K562 (cell line): Measurements from ENCODE around the gene LMOD1. TPM values are rescaled to one million over a fixed set of nuclear protein-coding genes. Genes with fewer than 3 reads are reported as not detected.

ENCODE experiments used
- CBFA2T3 ChIP-seq: fragments of 450-650 bp; IDR thresholded peaks from 2 replicates; pipeline ENCODE4 v1.6.1; 2017
- CREM ChIP-seq: IDR thresholded peaks from 2 replicates; pipeline ENCODE4 v1.6.1; 2014; ENCODE audit warnings: antibody characterized with exemption, low read depth
- DNMT1 ChIP-seq: fragments of 450-650 bp; IDR thresholded peaks from 2 replicates; pipeline ENCODE4 v1.6.1; 2016; ENCODE audit warnings: antibody characterized with exemption, mild to moderate bottlenecking
- EP300 ChIP-seq: IDR thresholded peaks from 2 replicates; pipeline ENCODE4 v1.6.1; 2012; ENCODE audit warnings: low read length, improper control_type of control experiment
- EZH2 ChIP-seq: IDR thresholded peaks from 2 replicates; pipeline ENCODE4 v1.6.1; 2012; ENCODE audit warnings: low read depth, mild to moderate bottlenecking, inconsistent platforms, low read length, borderline replicate concordance
- HDAC3 ChIP-seq: fragments of 450-650 bp; IDR thresholded peaks from 2 replicates; pipeline ENCODE4 v1.6.1; 2018; ENCODE audit warnings: borderline replicate concordance, mild to moderate bottlenecking, moderate library complexity; ENCODE audit not compliant: partially characterized antibody
- L3MBTL2 ChIP-seq: fragments of 450-650 bp; IDR thresholded peaks from 2 replicates; pipeline ENCODE4 v1.6.1; 2016; ENCODE audit warnings: mild to moderate bottlenecking, moderate library complexity
- MLX ChIP-seq, 2 experiments: fragments of 450-650 bp in 1 of 2; sonication (generic) in 1 of 2; formaldehyde crosslinking; conservative IDR thresholded peaks; 2 replicates each; pipeline versions ENCODE4 v1.4.0 to v1.8.1; 2020 to 2022; ENCODE audit warnings: mild to moderate bottlenecking in 1 of 2, missing genetic modification reagents in 1 of 2
- MTA3 ChIP-seq: fragments of 450-650 bp; formaldehyde crosslinking; IDR thresholded peaks from 2 replicates; pipeline ENCODE4 v1.6.1; 2017; ENCODE audit warnings: mild to moderate bottlenecking, borderline replicate concordance
- NFIC ChIP-seq: fragments of 450-650 bp; IDR thresholded peaks from 2 replicates; pipeline ENCODE4 v1.6.1; 2017; ENCODE audit warnings: mild to moderate bottlenecking, inconsistent platforms
- PTRF ChIP-seq: fragments of 450-650 bp; IDR thresholded peaks from 2 replicates; pipeline ENCODE4 v1.6.1; 2016; ENCODE audit warnings: mild to moderate bottlenecking, missing genetic modification characterization, missing compliant biosample characterization
- RBM14 ChIP-seq: fragments of 200-400 bp; formaldehyde crosslinking; IDR thresholded peaks from 2 replicates; pipeline ENCODE4 v1.6.1; 2018; ENCODE audit warnings: low read depth, mild to moderate bottlenecking, low read length, moderate library complexity, borderline replicate concordance; ENCODE audit not compliant: insufficient read depth
- RCOR1 ChIP-seq, 2 experiments: IDR thresholded peaks; 2 replicates each; pipeline ENCODE4 v1.6.1; 2012; ENCODE audit warnings: low read depth in 2 of 2, low read length in 2 of 2, borderline replicate concordance in 1 of 2, improper control_type of control experiment in 1 of 2
- SMARCA4 ChIP-seq: fragments of 450-650 bp; IDR thresholded peaks from 2 replicates; pipeline ENCODE4 v1.6.1; 2016
- USF1 ChIP-seq: sonication (generic); formaldehyde crosslinking; IDR thresholded peaks from 2 replicates; pipeline ENCODE4 v1.9.0; 2022; ENCODE audit warnings: mild to moderate bottlenecking, missing genetic modification reagents
- ZNF217 ChIP-seq: sonication (generic); formaldehyde crosslinking; IDR thresholded peaks from 2 replicates; pipeline ENCODE4 v1.8.0; 2022; ENCODE audit warnings: mild to moderate bottlenecking, missing genetic modification reagents
- ZNF668 ChIP-seq: fragments of 250-450 bp; sonication (Bioruptor Pico); IDR thresholded peaks from 2 replicates; pipeline ENCODE4 v1.8.0; 2022; ENCODE audit warnings: mild to moderate bottlenecking, inconsistent platforms
- polyA plus RNA-seq, 8 experiments: library from polyadenylated mRNA; depleted of rRNA in 4 of 8; stranded (reverse) in 5 of 8; unstranded in 3 of 8; fragments of >200 nt; fragmentation: Nextera tagmentation in 2 of 8; fragmentation: Illumina TruSeq in 1 of 8; extraction: Ambion mirVana in 2 of 8; extraction: Trizol in 1 of 8; gene quantifications; 2 replicates each; pipeline versions ENCODE4 v1.2.1 to v1.2.3, GENCODE V29; 2011 to 2014; ENCODE audit warnings: inconsistent platforms in 1 of 8, missing spikeins in 1 of 8
- total RNA-seq, 7 experiments: library from RNA; depleted of rRNA in 6 of 7; stranded (reverse); fragments of >200 nt in 6 of 7; fragmentation: Illumina TruSeq in 2 of 7; extraction: Trizol in 2 of 7; gene quantifications; 2 replicates each; pipeline versions ENCODE4 v1.2.1 to v1.2.3, GENCODE V29; 2011 to 2021; ENCODE audit warnings: low replicate concordance in 1 of 7
- TF ChIP-seq, protein P1 (sequence below): sonication (generic); formaldehyde crosslinking; IDR thresholded peaks from 2 replicates; pipeline ENCODE4 v1.8.1; 2022; ENCODE audit warnings: missing genetic modification reagents
- TF ChIP-seq, protein P2 (sequence below): IDR thresholded peaks from 2 replicates; pipeline ENCODE4 v1.6.1; 2016; ENCODE audit warnings: missing genetic modification characterization, missing compliant biosample characterization
- TF ChIP-seq, protein P3 (sequence below): fragments of 200-800 bp; sonication (Bioruptor generic); IDR thresholded peaks from 2 replicates; pipeline ENCODE4 v1.6.1; 2016; ENCODE audit warnings: missing genetic modification characterization, missing compliant biosample characterization

Gene LMOD1
- total and polyA plus RNA-seq, 9 of the 15 experiments (the other 6 are each of a cell fraction or from before 2014, with no cell fraction given): 0.03 to 0.54 (median 0.38) TPM; not detected in 1

- TF ChIP-seq CBFA2T3: no peak
- TF ChIP-seq PTRF (tag): no peak
- TF ChIP-seq CREM: 0 out of 2 replicates have a peak, but pooled peaks have one; percentile 9
- no peak for TF ChIP-seq EZH2
- no peak for TF ChIP-seq L3MBTL2
- TF ChIP-seq, protein P1, sequence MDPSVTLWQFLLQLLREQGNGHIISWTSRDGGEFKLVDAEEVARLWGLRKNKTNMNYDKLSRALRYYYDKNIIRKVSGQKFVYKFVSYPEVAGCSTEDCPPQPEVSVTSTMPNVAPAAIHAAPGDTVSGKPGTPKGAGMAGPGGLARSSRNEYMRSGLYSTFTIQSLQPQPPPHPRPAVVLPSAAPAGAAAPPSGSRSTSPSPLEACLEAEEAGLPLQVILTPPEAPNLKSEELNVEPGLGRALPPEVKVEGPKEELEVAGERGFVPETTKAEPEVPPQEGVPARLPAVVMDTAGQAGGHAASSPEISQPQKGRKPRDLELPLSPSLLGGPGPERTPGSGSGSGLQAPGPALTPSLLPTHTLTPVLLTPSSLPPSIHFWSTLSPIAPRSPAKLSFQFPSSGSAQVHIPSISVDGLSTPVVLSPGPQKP (CRISPR knock-in tag): no peak
- TF ChIP-seq USF1: peak; percentile 36; the same call in 1 of the 2 replicates
- TF ChIP-seq, protein P2, sequence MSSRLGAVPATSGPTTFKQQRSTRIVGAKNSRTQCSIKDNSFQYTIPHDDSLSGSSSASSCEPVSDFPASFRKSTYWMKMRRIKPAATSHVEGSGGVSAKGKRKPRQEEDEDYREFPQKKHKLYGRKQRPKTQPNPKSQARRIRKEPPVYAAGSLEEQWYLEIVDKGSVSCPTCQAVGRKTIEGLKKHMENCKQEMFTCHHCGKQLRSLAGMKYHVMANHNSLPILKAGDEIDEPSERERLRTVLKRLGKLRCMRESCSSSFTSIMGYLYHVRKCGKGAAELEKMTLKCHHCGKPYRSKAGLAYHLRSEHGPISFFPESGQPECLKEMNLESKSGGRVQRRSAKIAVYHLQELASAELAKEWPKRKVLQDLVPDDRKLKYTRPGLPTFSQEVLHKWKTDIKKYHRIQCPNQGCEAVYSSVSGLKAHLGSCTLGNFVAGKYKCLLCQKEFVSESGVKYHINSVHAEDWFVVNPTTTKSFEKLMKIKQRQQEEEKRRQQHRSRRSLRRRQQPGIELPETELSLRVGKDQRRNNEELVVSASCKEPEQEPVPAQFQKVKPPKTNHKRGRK (tag): no peak
- TF ChIP-seq ZNF668 (CRISPR knock-in tag): 0 out of 2 replicates have a peak, but pooled peaks have one; percentile 42
- TF ChIP-seq MTA3: peak; percentile 60; the same call in 1 of the 2 replicates
- no peak for TF ChIP-seq ZNF217 (CRISPR knock-in tag)
- TF ChIP-seq MLX (CRISPR knock-in tag; conservative IDR thresholded peaks at IDR 0.05): no peak
- no peak for TF ChIP-seq HDAC3
- TF ChIP-seq EP300: no peak
- TF ChIP-seq, protein P3, sequence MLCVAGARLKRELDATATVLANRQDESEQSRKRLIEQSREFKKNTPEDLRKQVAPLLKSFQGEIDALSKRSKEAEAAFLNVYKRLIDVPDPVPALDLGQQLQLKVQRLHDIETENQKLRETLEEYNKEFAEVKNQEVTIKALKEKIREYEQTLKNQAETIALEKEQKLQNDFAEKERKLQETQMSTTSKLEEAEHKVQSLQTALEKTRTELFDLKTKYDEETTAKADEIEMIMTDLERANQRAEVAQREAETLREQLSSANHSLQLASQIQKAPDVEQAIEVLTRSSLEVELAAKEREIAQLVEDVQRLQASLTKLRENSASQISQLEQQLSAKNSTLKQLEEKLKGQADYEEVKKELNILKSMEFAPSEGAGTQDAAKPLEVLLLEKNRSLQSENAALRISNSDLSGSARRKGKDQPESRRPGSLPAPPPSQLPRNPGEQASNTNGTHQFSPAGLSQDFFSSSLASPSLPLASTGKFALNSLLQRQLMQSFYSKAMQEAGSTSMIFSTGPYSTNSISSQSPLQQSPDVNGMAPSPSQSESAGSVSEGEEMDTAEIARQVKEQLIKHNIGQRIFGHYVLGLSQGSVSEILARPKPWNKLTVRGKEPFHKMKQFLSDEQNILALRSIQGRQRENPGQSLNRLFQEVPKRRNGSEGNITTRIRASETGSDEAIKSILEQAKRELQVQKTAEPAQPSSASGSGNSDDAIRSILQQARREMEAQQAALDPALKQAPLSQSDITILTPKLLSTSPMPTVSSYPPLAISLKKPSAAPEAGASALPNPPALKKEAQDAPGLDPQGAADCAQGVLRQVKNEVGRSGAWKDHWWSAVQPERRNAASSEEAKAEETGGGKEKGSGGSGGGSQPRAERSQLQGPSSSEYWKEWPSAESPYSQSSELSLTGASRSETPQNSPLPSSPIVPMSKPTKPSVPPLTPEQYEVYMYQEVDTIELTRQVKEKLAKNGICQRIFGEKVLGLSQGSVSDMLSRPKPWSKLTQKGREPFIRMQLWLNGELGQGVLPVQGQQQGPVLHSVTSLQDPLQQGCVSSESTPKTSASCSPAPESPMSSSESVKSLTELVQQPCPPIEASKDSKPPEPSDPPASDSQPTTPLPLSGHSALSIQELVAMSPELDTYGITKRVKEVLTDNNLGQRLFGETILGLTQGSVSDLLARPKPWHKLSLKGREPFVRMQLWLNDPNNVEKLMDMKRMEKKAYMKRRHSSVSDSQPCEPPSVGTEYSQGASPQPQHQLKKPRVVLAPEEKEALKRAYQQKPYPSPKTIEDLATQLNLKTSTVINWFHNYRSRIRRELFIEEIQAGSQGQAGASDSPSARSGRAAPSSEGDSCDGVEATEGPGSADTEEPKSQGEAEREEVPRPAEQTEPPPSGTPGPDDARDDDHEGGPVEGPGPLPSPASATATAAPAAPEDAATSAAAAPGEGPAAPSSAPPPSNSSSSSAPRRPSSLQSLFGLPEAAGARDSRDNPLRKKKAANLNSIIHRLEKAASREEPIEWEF: no peak
- peak in 1 of 2 experiments; percentile 53; a peak in 1 of 4 replicates for TF ChIP-seq RCOR1 (IDR thresholded peaks at IDR 0.05; ENCODE audit: borderline replicate concordance in 1 of 2, low read depth in 2 of 2, low read length in 2 of 2)
- TF ChIP-seq DNMT1: no peak
- TF ChIP-seq RBM14: no peak
- no peak for TF ChIP-seq NFIC
- no peak for TF ChIP-seq SMARCA4
Observed at GRCh38 chr1:201877877-201878401, 68.4 kb downstream of the LMOD1 start (continued).
